CD4-positive, alpha-beta T cell (primary cell): ENCODE data around the gene EHD3. TPM values are rescaled to one million over a fixed set of nuclear protein-coding genes. Genes with fewer than 3 reads are reported as not detected.

ENCODE experiments used
- ATAC-seq: fragments of 200-7000 bp; cut with Tn5 transposase; one replicate; pipeline ENCODE4 v1.10.0; 2022; ENCODE audit warnings: mild to moderate bottlenecking; ENCODE audit not compliant: poor library complexity
- CTCF ChIA-PET: fragments of 350-600 bp; sonication (Branson Sonifier 250); formaldehyde crosslinking; loops from one replicate; lab custom pipeline; 2021; ENCODE audit warnings: antibody characterized with exemption, inconsistent platforms; lab: Charles Lee
- POLR2A ChIA-PET: fragments of 350-600 bp; sonication (Branson Sonifier 250); formaldehyde crosslinking; loops from one replicate; lab custom pipeline; 2021; ENCODE audit warnings: antibody characterized with exemption, inconsistent platforms; lab: Charles Lee
- DNase-seq, 14 experiments: peaks; one replicate each; pipeline ENCODE4 v3.0.0-alpha.2; 2013 to 2020; ENCODE audit warnings: mixed read lengths in 2 of 14
- H3K27ac ChIP-seq, 2 donors: one replicate each; pipeline versions ENCODE4 v1.5.1 to v1.7.0; 2013; ENCODE audit warnings: low read length in 2 of 2, low read depth in 1 of 2, mild to moderate bottlenecking in 1 of 2
- H3K27me3 ChIP-seq, 2 experiments: 1 replicate in 1 of 2; 2 replicates in 1 of 2; pipeline versions ENCODE4 v1.6.1 to v1.7.0; 2013; ENCODE audit warnings: low read length in 2 of 2, control low read depth in 1 of 2, mild to moderate bottlenecking in 1 of 2, moderate library complexity in 1 of 2; ENCODE audit not compliant: insufficient read depth in 2 of 2, control insufficient read depth in 1 of 2
- H3K36me3 ChIP-seq: one replicate; pipeline ENCODE4 v1.6.1; 2013; ENCODE audit warnings: low read length, control low read depth; ENCODE audit not compliant: insufficient read depth
- H3K4me1 ChIP-seq: one replicate; pipeline ENCODE4 v1.6.1; 2013; ENCODE audit warnings: low read length, control low read depth; ENCODE audit not compliant: insufficient read depth
- H3K4me3 ChIP-seq: one replicate; pipeline ENCODE4 v1.5.1; 2013; ENCODE audit warnings: mild to moderate bottlenecking, low read length, moderate library complexity
- H3K9me3 ChIP-seq, 2 experiments: 1 replicate in 1 of 2; 2 replicates in 1 of 2; pipeline versions ENCODE4 v1.6.1 to v1.7.0; 2013; ENCODE audit warnings: low read length in 2 of 2, mild to moderate bottlenecking in 2 of 2, control low read depth in 1 of 2, moderate library complexity in 1 of 2; ENCODE audit not compliant: control insufficient read depth in 1 of 2, insufficient read depth in 1 of 2
- H3K27ac Mint-ChIP-seq: one replicate; pipeline ENCODE4 v1.8.0; 2020; ENCODE audit warnings: mixed read lengths
- H3K27me3 Mint-ChIP-seq: one replicate; pipeline ENCODE4 v1.8.0; 2021; ENCODE audit warnings: mixed read lengths
- H3K36me3 Mint-ChIP-seq: one replicate; pipeline ENCODE4 v1.8.0; 2021; ENCODE audit warnings: low read depth, mixed read lengths
- H3K4me1 Mint-ChIP-seq: one replicate; pipeline ENCODE4 v1.8.0; 2021; ENCODE audit warnings: low read depth, mixed read lengths
- H3K4me3 Mint-ChIP-seq: one replicate; pipeline ENCODE4 v1.8.0; 2020; ENCODE audit warnings: mild to moderate bottlenecking, mixed read lengths
- H3K9me3 Mint-ChIP-seq: one replicate; pipeline ENCODE4 v1.8.0; 2020; ENCODE audit warnings: mixed read lengths
- CTCF ChIP-seq: fragments of 200-600 bp; IDR thresholded peaks from one replicate; pipeline ENCODE4 v1.8.0; 2022; ENCODE audit warnings: antibody characterized with exemption, mild to moderate bottlenecking
- intact Hi-C, 2 experiments: fragments of 100-400 bp; cut with DNase I in 1 of 2; cut with micrococcal nuclease in 1 of 2; formaldehyde crosslinking; loops; one replicate each; pipeline versions ENCODE4 v1.15.1 to v1.9.0; 2023 to 2025; cut with DNase I, micrococcal nuclease
- total RNA-seq, 174 experiments: library from RNA in 2 of 174; stranded (reverse) in 2 of 174; gene quantifications; one replicate each; pipeline ENCODE4 v1.2.3 and lab custom pipeline; 2021 to 2026

The EHD3 gene
- total RNA-seq, 2 experiments from 2014 or later: 1.4 to 1.7 TPM

DNA sequence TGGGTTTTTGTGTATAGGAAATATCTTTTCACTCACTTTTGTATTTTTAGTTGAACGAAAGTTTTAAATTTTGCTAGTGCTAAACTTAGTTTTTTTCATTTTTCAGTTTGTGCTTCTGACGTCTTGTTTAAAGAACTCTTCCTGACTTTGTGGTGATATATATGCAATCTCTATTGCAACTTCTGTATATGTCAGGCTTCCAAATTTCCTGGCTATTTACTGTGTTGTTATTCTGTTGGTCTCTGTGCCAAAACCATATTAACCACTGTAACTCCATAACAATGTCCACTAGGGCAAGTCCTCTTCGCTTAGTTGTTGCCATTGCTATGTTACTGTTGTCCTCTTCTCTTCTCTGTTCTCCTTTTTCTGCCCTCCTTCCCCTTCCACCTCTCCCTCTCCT, 3.2 kb upstream of the EHD3 start:
- Mint-ChIP-seq H3K4me1 (peaks cover 28% of the 10 kb centered on the region), H3K27me3 (peaks cover 24% of the 10 kb centered on the region), H3K4me3 (no peak overlapping the region), H3K27ac (no peak overlapping the region), H3K9me3 (no peaks in the 10 kb centered on the region), H3K36me3 (no peaks in the 10 kb centered on the region)
- H3K27me3 ChIP-seq: no peaks in the 10 kb centered on the region
- H3K27ac ChIP-seq: no peak overlapping the region
- H3K4me1 ChIP-seq: peaks cover 20% of the 10 kb centered on the region
- intact Hi-C loops: loop anchor here in 1 of 2 experiments (5.0 to 10.0 kb wide), 5 partner anchors 102 to 1076 kb away; partner anchors contain the start of genes SLC30A6 and SPAST
- no peaks in the 10 kb centered on the region for H3K36me3 ChIP-seq
- H3K9me3 ChIP-seq: no peaks in the 10 kb centered on the region
- no peak for TF ChIP-seq CTCF
- POLR2A ChIA-PET: no interaction called here
- no peak overlapping the region for H3K4me3 ChIP-seq
- CTCF ChIA-PET: no interaction called here
- ATAC-seq: no peak
- no peak for DNase-seq

GRCh38 chr2:31231571-31232302, 2.2 kb upstream of the EHD3 start:
- H3K36me3 ChIP-seq: no peaks in the 10 kb centered on the region
- H3K27ac ChIP-seq: no peak overlapping the region
- ATAC-seq (no peak), DNase-seq (no peak)
- H3K27ac Mint-ChIP-seq: no peak overlapping the region
- no peak overlapping the region for H3K4me3 ChIP-seq
- intact Hi-C loops: loop anchor here in 1 of 2 experiments (5.0 to 10.0 kb wide), 5 partner anchors 101 to 1077 kb away; partner anchors contain the start of genes SLC30A6 and SPAST
- H3K4me3 Mint-ChIP-seq: no peak overlapping the region
- H3K4me1 Mint-ChIP-seq: peaks cover 31% of the 10 kb centered on the region
- ChIA-PET CTCF (no interaction called here), POLR2A (no interaction called here)
- TF ChIP-seq CTCF: no peak
- H3K27me3 Mint-ChIP-seq: peaks cover 24% of the 10 kb centered on the region
- no peaks in the 10 kb centered on the region for H3K9me3 ChIP-seq
- no peaks in the 10 kb centered on the region for H3K27me3 ChIP-seq
- H3K9me3 Mint-ChIP-seq: no peaks in the 10 kb centered on the region
- peaks cover 20% of the 10 kb centered on the region for H3K4me1 ChIP-seq
- H3K36me3 Mint-ChIP-seq: no peaks in the 10 kb centered on the region

GRCh38 chr2:31232586-31232985, 1.4 kb upstream of the EHD3 start:
- ATAC-seq: no peak
- TF ChIP-seq CTCF: no peak
- no peak overlapping the region for H3K27ac Mint-ChIP-seq
- Histone ChIP-seq H3K9me3 (no peaks in the 10 kb centered on the region), H3K4me3 (no peak overlapping the region), H3K27me3 (no peaks in the 10 kb centered on the region), H3K4me1 (peaks cover 20% of the 10 kb centered on the region), H3K27ac (no peak overlapping the region), H3K36me3 (no peaks in the 10 kb centered on the region)
- H3K27me3 Mint-ChIP-seq: peaks cover 16% of the 10 kb centered on the region
- ChIA-PET POLR2A (no interaction called here), CTCF (no interaction called here)
- intact Hi-C loops: loop anchor here in 1 of 2 experiments (5.0 to 10.0 kb wide), 5 partner anchors 100 to 1078 kb away; partner anchors contain the start of genes SLC30A6 and SPAST
- H3K9me3 Mint-ChIP-seq: no peaks in the 10 kb centered on the region
- H3K36me3 Mint-ChIP-seq: no peaks in the 10 kb centered on the region
- no peak for DNase-seq
- peaks cover 31% of the 10 kb centered on the region for H3K4me1 Mint-ChIP-seq
- H3K4me3 Mint-ChIP-seq: peak overlapping the region; percentile 54
